ENCODE data around the gene POR. TPM values are rescaled to one million over a fixed set of nuclear protein-coding genes. Genes with fewer than 3 reads are reported as not detected.

The POR gene
- total RNA-seq, 4 donors from 2014 or later: 66.6 to 244 (median 107) TPM

DNA sequence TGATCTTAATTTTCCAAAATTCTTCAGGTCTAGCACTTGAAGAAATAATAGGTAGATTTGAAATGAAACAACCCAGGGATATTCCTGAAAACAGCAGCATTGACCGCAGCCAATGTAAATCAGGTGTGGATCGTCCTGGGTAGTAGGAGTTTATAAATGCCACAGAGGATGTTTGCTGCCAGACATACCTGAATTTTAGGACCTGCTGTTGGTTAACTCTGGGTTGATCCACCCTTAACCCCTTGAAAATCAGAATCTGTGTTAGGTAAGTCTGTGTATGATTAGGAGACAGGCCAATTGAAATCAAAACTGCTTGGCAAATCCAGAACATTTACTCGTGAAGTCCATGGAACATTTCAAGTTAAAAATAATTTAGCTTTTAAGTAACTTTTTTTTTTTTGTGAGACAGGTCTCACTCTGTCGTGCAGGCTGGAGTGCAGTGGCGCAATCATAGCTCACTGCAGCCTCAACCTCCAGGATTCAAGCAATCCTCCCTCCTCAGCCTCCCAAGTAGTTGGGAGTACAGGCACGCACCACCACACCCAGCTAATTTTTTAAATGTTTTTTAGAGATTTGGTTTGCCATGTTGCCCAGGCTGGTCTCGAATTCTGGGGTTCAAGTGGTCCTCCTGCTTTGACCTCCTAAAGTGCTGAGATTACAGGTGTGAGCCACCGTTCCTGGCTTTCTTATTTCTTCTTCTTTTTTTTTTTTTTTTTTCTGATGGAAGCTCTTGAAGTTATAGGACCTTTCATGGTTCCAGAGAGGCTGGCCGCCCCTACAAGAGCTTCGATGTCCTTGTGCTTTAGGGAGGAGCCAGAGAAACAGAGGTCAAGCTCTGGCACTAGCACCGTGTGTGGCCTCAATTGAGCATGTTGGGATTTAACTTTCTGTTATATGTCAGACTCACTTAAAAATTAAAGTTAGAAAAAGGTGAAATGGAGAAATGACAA lies 2.0 kb downstream of the POR start:
- H3K9me3 ChIP-seq: no peaks in the 10 kb centered on the region
- H3K27me3 ChIP-seq: no peaks in the 10 kb centered on the region
- no peaks in the 10 kb centered on the region for H3K36me3 ChIP-seq
- peak overlapping the region in 2 of 4 donors; percentile 66 to 100 for H3K4me3 ChIP-seq
- peaks cover 0 to 69% (median 4%) of the 10 kb centered on the region in 4 donors for H3K4me1 ChIP-seq
- WGBS, 2 donors: 82% methylated on average over 11 of the region's 11 CpGs
- peak overlapping the region in 1 of 4 donors; percentile 88 for H3K27ac ChIP-seq
- DNase-seq (ENCODE audit: low spot score in 2 of 2): no peak
- TF ChIP-seq, protein P1, sequence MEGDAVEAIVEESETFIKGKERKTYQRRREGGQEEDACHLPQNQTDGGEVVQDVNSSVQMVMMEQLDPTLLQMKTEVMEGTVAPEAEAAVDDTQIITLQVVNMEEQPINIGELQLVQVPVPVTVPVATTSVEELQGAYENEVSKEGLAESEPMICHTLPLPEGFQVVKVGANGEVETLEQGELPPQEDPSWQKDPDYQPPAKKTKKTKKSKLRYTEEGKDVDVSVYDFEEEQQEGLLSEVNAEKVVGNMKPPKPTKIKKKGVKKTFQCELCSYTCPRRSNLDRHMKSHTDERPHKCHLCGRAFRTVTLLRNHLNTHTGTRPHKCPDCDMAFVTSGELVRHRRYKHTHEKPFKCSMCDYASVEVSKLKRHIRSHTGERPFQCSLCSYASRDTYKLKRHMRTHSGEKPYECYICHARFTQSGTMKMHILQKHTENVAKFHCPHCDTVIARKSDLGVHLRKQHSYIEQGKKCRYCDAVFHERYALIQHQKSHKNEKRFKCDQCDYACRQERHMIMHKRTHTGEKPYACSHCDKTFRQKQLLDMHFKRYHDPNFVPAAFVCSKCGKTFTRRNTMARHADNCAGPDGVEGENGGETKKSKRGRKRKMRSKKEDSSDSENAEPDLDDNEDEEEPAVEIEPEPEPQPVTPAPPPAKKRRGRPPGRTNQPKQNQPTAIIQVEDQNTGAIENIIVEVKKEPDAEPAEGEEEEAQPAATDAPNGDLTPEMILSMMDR (IDR thresholded peaks at IDR 0.05): no peak
- TF ChIP-seq POLR2A (IDR thresholded peaks at IDR 0.05) (no peak), EP300 (IDR thresholded peaks at IDR 0.05) (no peak)

GRCh38 chr7:75920431-75921161 lies 5.6 kb downstream of the POR start:
- no peaks in the 10 kb centered on the region for H3K36me3 ChIP-seq
- H3K9me3 ChIP-seq: no peaks in the 10 kb centered on the region
- TF ChIP-seq EP300 (IDR thresholded peaks at IDR 0.05) (no peak), POLR2A (IDR thresholded peaks at IDR 0.05) (no peak)
- TF ChIP-seq, protein P1 (IDR thresholded peaks at IDR 0.05): no peak
- H3K27me3 ChIP-seq: no peaks in the 10 kb centered on the region
- H3K4me3 ChIP-seq: no peak overlapping the region
- WGBS, 2 donors: 85% methylated on average over 19 of the region's 19 CpGs
- peaks cover 0 to 70% (median 4%) of the 10 kb centered on the region in 4 donors for H3K4me1 ChIP-seq
- no peak overlapping the region for H3K27ac ChIP-seq
- DNase-seq (ENCODE audit: low spot score in 2 of 2): no peak

DNA sequence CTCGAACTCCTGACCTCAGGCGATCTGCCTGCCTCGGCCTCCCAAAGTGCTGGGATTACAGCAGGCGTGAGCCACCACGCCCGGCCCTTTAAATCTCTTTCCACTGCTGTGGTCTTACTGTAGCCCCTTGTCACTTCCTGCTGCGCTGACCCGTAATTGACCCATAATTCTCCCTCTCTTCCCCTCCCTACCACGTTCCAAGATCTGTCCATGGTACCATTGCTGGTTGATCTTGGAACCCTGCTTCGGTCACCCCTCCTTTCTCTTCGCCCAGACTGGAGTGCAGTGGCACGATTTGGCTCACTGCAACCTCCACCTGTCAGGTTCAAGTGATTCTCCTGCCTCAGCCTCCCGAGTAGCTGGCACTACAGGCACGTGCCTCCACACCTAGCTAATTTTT lies 6.5 kb downstream of the POR start:
- 52 to 60% methylated on average over 14 of the region's 14 CpGs for WGBS, 2 donors
- H3K4me1 ChIP-seq: peaks cover 0 to 63% (median 2%) of the 10 kb centered on the region in 4 donors
- no peak overlapping the region for H3K4me3 ChIP-seq
- no peak for DNase-seq (ENCODE audit: low spot score in 2 of 2)
- H3K36me3 ChIP-seq: no peaks in the 10 kb centered on the region
- no peaks in the 10 kb centered on the region for H3K27me3 ChIP-seq
- no peak for TF ChIP-seq POLR2A (IDR thresholded peaks at IDR 0.05)
- TF ChIP-seq EP300 (IDR thresholded peaks at IDR 0.05): no peak
- TF ChIP-seq, protein P1 (IDR thresholded peaks at IDR 0.05): no peak
- H3K27ac ChIP-seq: no peak overlapping the region
- no peaks in the 10 kb centered on the region for H3K9me3 ChIP-seq

GRCh38 chr7:75922966-75923603 lies 8.1 kb downstream of the POR start:
- TF ChIP-seq, protein P1 (IDR thresholded peaks at IDR 0.05): no peak
- TF ChIP-seq EP300 (IDR thresholded peaks at IDR 0.05): no peak
- TF ChIP-seq POLR2A (IDR thresholded peaks at IDR 0.05): no peak
- DNase-seq (ENCODE audit: low spot score in 2 of 2): no peak
- Histone ChIP-seq H3K9me3 (no peaks in the 10 kb centered on the region), H3K4me3 (no peak overlapping the region), H3K27me3 (no peaks in the 10 kb centered on the region), H3K36me3 (no peaks in the 10 kb centered on the region), H3K27ac (no peak overlapping the region), H3K4me1 (peaks cover 0 to 48% (median 0%) of the 10 kb centered on the region in 4 donors)
- WGBS, 2 donors: 88 to 92% methylated on average over 9 of the region's 9 CpGs
